GM18502 (cell line): ENCODE results near the gene ASIC4.
A peak's percentile ranks its signal among the peaks of the same experiment; 100 is the strongest.

Source experiments
- ATAC-seq: cut with Tn5 transposase; IDR thresholded peaks from one replicate; pipeline ENCODE4 v1.9.1; 2021; ENCODE audit warnings: mild to moderate bottlenecking; ENCODE audit not compliant: unreplicated experiment, poor library complexity

ASIC4 gene

GRCh38 chr2:219548990-219549389 is 34.7 kb downstream of the ASIC4 start:
- no peak for ATAC-seq

GRCh38 chr2:219549619-219550018 is 35.3 kb downstream of the ASIC4 start:
- ATAC-seq, result no peak

- peak; percentile 19 for ATAC-seq
Measured at GRCh38 chr2:219551441-219552381, 37.4 kb downstream of the ASIC4 start.

GRCh38 chr2:219552382-219553167 is 38.3 kb downstream of the ASIC4 start:
- ATAC-seq, result peak; percentile 94

GRCh38 chr2:219553168-219553417 is 38.8 kb downstream of the ASIC4 start:
- no peak for ATAC-seq

GRCh38 chr2:219553463-219553963 is 39.2 kb downstream of the ASIC4 start:
- ATAC-seq, result no peak

GRCh38 chr2:219554350-219554749 is 40.1 kb downstream of the ASIC4 start:
- ATAC-seq, result no peak

- ATAC-seq, result no peak
Measured at GRCh38 chr2:219555956-219556355, 41.7 kb downstream of the ASIC4 start.

GRCh38 chr2:219556413-219556812 is 42.1 kb downstream of the ASIC4 start:
- no peak for ATAC-seq

- no peak for ATAC-seq
Measured at GRCh38 chr2:219557320-219557719, 43.0 kb downstream of the ASIC4 start.

GRCh38 chr2:219557791-219558785 is 43.8 kb downstream of the ASIC4 start:
- no peak for ATAC-seq

- ATAC-seq, result no peak
Measured at GRCh38 chr2:219559156-219559915, 45.1 kb downstream of the ASIC4 start.

- ATAC-seq, result peak; percentile 47
Measured at GRCh38 chr2:219560037-219560892, 46.0 kb downstream of the ASIC4 start.

- no peak for ATAC-seq
Measured at GRCh38 chr2:219560893-219561178, 46.6 kb downstream of the ASIC4 start.

GRCh38 chr2:219561179-219562048 is 47.1 kb downstream of the ASIC4 start:
- ATAC-seq, result no peak

- no peak for ATAC-seq
Measured at GRCh38 chr2:219562049-219563020, 48.1 kb downstream of the ASIC4 start.
